K562 (cell line): ENCODE data around the gene MAMDC4. TPM values are rescaled to one million over a fixed set of nuclear protein-coding genes. Genes with fewer than 3 reads are reported as not detected.

Experiments
- ARID3B ChIP-seq: fragments of 250-450 bp; sonication (Bioruptor Pico); IDR thresholded peaks from 2 replicates; pipeline ENCODE4 v1.4.0; 2020; ENCODE audit warnings: borderline replicate concordance
- EZH2 ChIP-seq: IDR thresholded peaks from 2 replicates; pipeline ENCODE4 v1.6.1; 2012; ENCODE audit warnings: low read depth, mild to moderate bottlenecking, inconsistent platforms, low read length, borderline replicate concordance
- HNRNPK ChIP-seq: fragments of 200-400 bp; formaldehyde crosslinking; IDR thresholded peaks from one replicate; pipeline ENCODE4 v1.6.1; 2018; ENCODE audit warnings: mild to moderate bottlenecking, low read depth, low read length; ENCODE audit not compliant: poor library complexity, severe bottlenecking
- NFIC ChIP-seq: fragments of 450-650 bp; IDR thresholded peaks from 2 replicates; pipeline ENCODE4 v1.6.1; 2017; ENCODE audit warnings: mild to moderate bottlenecking, inconsistent platforms
- NFXL1 ChIP-seq: fragments of 450-650 bp; formaldehyde crosslinking; IDR thresholded peaks from 2 replicates; pipeline ENCODE4 v1.4.0; 2021; ENCODE audit warnings: mild to moderate bottlenecking
- PBX2 ChIP-seq, 2 experiments: IDR thresholded peaks in 1 of 2; conservative IDR thresholded peaks in 1 of 2; 2 replicates each; pipeline ENCODE4 v1.6.1; 2016; ENCODE audit warnings: low read depth in 2 of 2, mild to moderate bottlenecking in 1 of 2, missing compliant biosample characterization in 1 of 2, missing genetic modification characterization in 1 of 2, moderate library complexity in 1 of 2
- RBBP5 ChIP-seq: fragments of 200-600 bp; sonication (generic); IDR thresholded peaks from 2 replicates; pipeline ENCODE4 v1.6.1; 2012; ENCODE audit warnings: borderline replicate concordance, mild to moderate bottlenecking, low read length, control low read depth, inconsistent platforms; ENCODE audit not compliant: insufficient read depth, poor library complexity, severe bottlenecking
- SIN3A ChIP-seq, 2 experiments: fragments of 150-350 bp in 1 of 2; IDR thresholded peaks; 2 replicates each; pipeline ENCODE4 v1.6.1; 2011 to 2016; ENCODE audit warnings: borderline replicate concordance in 2 of 2, low read depth in 2 of 2, low read length in 2 of 2, mild to moderate bottlenecking in 2 of 2, moderate library complexity in 2 of 2; ENCODE audit not compliant: control insufficient read depth in 1 of 2
- SMAD3 ChIP-seq: fragments of 450-650 bp; formaldehyde crosslinking; conservative IDR thresholded peaks from 2 replicates; pipeline ENCODE4 v1.4.0; 2020; ENCODE audit warnings: mild to moderate bottlenecking
- TOE1 ChIP-seq, 2 experiments: fragments of 450-650 bp in 1 of 2; sonication (generic) in 1 of 2; formaldehyde crosslinking in 1 of 2; IDR thresholded peaks; 2 replicates each; pipeline versions ENCODE4 v1.7.1 to v1.8.0; 2016 to 2022; ENCODE audit warnings: borderline replicate concordance in 2 of 2, mild to moderate bottlenecking in 2 of 2, antibody characterized with exemption in 1 of 2, inconsistent platforms in 1 of 2, low read depth in 1 of 2, missing genetic modification reagents in 1 of 2, moderate library complexity in 1 of 2
- TSHZ1 ChIP-seq: fragments of 250-450 bp; sonication (Bioruptor Pico); IDR thresholded peaks from 2 replicates; pipeline ENCODE4 v1.4.0; 2020; ENCODE audit warnings: mild to moderate bottlenecking, moderate library complexity
- ZHX1 ChIP-seq: fragments of 150-350 bp; conservative IDR thresholded peaks from 2 replicates; pipeline ENCODE4 v1.6.1; 2014; ENCODE audit warnings: low read length
- ZNF121 ChIP-seq: sonication (generic); formaldehyde crosslinking; conservative IDR thresholded peaks from 2 replicates; pipeline ENCODE4 v1.8.0; 2022; ENCODE audit warnings: missing genetic modification reagents
- ZNF140 ChIP-seq: fragments of 250-450 bp; sonication (Bioruptor Pico); IDR thresholded peaks from 2 replicates; pipeline ENCODE4 v1.8.0; 2021; ENCODE audit warnings: moderate library complexity, mild to moderate bottlenecking, inconsistent platforms
- ZNF184 ChIP-seq: sonication (generic); formaldehyde crosslinking; IDR thresholded peaks from 2 replicates; pipeline ENCODE4 v1.5.0; 2020; ENCODE audit warnings: missing genetic modification reagents
- ZNF551 ChIP-seq: fragments of 250-450 bp; sonication (Bioruptor Pico); IDR thresholded peaks from 2 replicates; pipeline ENCODE4 v1.5.0; 2021; ENCODE audit warnings: mild to moderate bottlenecking, moderate library complexity
- polyA plus RNA-seq, 8 experiments: library from polyadenylated mRNA; depleted of rRNA in 4 of 8; stranded (reverse) in 5 of 8; unstranded in 3 of 8; fragments of >200 nt; fragmentation: Nextera tagmentation in 2 of 8; fragmentation: Illumina TruSeq in 1 of 8; extraction: Ambion mirVana in 2 of 8; extraction: Trizol in 1 of 8; gene quantifications; 2 replicates each; pipeline versions ENCODE4 v1.2.1 to v1.2.3, GENCODE V29; 2011 to 2014; ENCODE audit warnings: inconsistent platforms in 1 of 8, missing spikeins in 1 of 8
- total RNA-seq, 7 experiments: library from RNA; depleted of rRNA in 6 of 7; stranded (reverse); fragments of >200 nt in 6 of 7; fragmentation: Illumina TruSeq in 2 of 7; extraction: Trizol in 2 of 7; gene quantifications; 2 replicates each; pipeline versions ENCODE4 v1.2.1 to v1.2.3, GENCODE V29; 2011 to 2021; ENCODE audit warnings: low replicate concordance in 1 of 7

Gene MAMDC4
- total and polyA plus RNA-seq, 9 of the 15 experiments (the other 6 are each of a cell fraction or from before 2014, with no cell fraction given), result 0.03 to 10.8 (median 1.5) TPM

GRCh38 chr9:136875155-136875554 lies 23.0 kb downstream of the MAMDC4 start (continued):
- TF ChIP-seq EZH2 (no peak), RBBP5 (no peak), HNRNPK (no peak), NFXL1 (CRISPR knock-in tag) (no peak), TOE1 (IDR thresholded peaks at IDR 0.05; ENCODE audit: borderline replicate concordance) (no peak), TOE1 (CRISPR knock-in tag; IDR thresholded peaks at IDR 0.05; ENCODE audit: borderline replicate concordance, low read depth) (no peak), ZNF551 (no peak), SIN3A (IDR thresholded peaks at IDR 0.05; ENCODE audit: borderline replicate concordance in 2 of 2, control insufficient read depth in 1 of 2, low read depth in 2 of 2, low read length in 2 of 2) (no peak), ZNF184 (CRISPR knock-in tag) (no peak), ZHX1 (no peak), ARID3B (CRISPR knock-in tag) (no peak), PBX2 (CRISPR knock-in tag; IDR thresholded peaks at IDR 0.05; ENCODE audit: low read depth) (no peak), PBX2 (tag; conservative IDR thresholded peaks at IDR 0.05; ENCODE audit: low read depth) (no peak), ZNF121 (no peak), ZNF140 (CRISPR knock-in tag) (no peak), SMAD3 (CRISPR knock-in tag) (no peak), NFIC (peak; percentile 53; the same call in 1 of the 2 replicates), TSHZ1 (CRISPR knock-in tag) (no peak)
